GM18909 (cell line): Measurements from ENCODE around the gene PCBD2.
"Not testable (repeated sequence)": the region's sequence is repeated elsewhere in the genome, so short reads cannot be mapped to it uniquely, and the experiment has no call there.

Source experiments
- ATAC-seq: cut with Tn5 transposase; IDR thresholded peaks from one replicate; pipeline ENCODE4 v1.9.1; 2021; ENCODE audit warnings: mild to moderate bottlenecking; ENCODE audit not compliant: unreplicated experiment, poor library complexity

PCBD2 gene

GRCh38 chr5:134949316-134949715 is 44.4 kb downstream of the PCBD2 start:
- no peak for ATAC-seq

- no peak for ATAC-seq
These were observed 53.1 kb downstream of the PCBD2 start for GRCh38 chr5:134957920-134958608.

GRCh38 chr5:134958755-134959154 is 53.8 kb downstream of the PCBD2 start:
- ATAC-seq = no peak

- no peak for ATAC-seq
These were observed 58.2 kb downstream of the PCBD2 start for GRCh38 chr5:134963098-134963497.

- no peak for ATAC-seq
These were observed 59.7 kb downstream of the PCBD2 start for GRCh38 chr5:134964359-134965270.

- no peak for ATAC-seq
These were observed 60.4 kb downstream of the PCBD2 start for GRCh38 chr5:134965271-134965825.

- ATAC-seq = no peak
These were observed 62.7 kb downstream of the PCBD2 start, which contains the start of gene CATSPER3 for GRCh38 chr5:134967607-134968006. Gene CATSPER3 (plus strand): TSS chr5:134967907. CDS start chr5:134967992, 85 bp downstream.

- ATAC-seq = no peak
These were observed 63.1 kb downstream of the PCBD2 start for GRCh38 chr5:134968055-134968454.

GRCh38 chr5:134969166-134969565 is 64.2 kb downstream of the PCBD2 start:
- ATAC-seq = no peak

GRCh38 chr5:134975078-134975715 is 70.3 kb downstream of the PCBD2 start:
- no peak for ATAC-seq

GRCh38 chr5:134975843-134976242 is 70.9 kb downstream of the PCBD2 start:
- ATAC-seq = no peak

GRCh38 chr5:134976841-134977240 is 71.9 kb downstream of the PCBD2 start:
- no peak for ATAC-seq

GRCh38 chr5:134979416-134979815 is 74.5 kb downstream of the PCBD2 start:
- ATAC-seq = no peak

GRCh38 chr5:134982230-134982629 is 77.3 kb downstream of the PCBD2 start:
- no peak for ATAC-seq

GRCh38 chr5:134989266-134989830 is 84.4 kb downstream of the PCBD2 start:
- ATAC-seq = no peak

GRCh38 chr5:134990183-134990582 is 85.3 kb downstream of the PCBD2 start:
- not testable (repeated sequence) for ATAC-seq

- ATAC-seq = no peak
These were observed 87.2 kb downstream of the PCBD2 start for GRCh38 chr5:134992148-134992547.

GRCh38 chr5:134993161-134993560 is 88.2 kb downstream of the PCBD2 start:
- ATAC-seq = no peak

- no peak for ATAC-seq
These were observed 89.7 kb downstream of the PCBD2 start for GRCh38 chr5:134994560-134995156.

- ATAC-seq = no peak
These were observed 91.0 kb downstream of the PCBD2 start for GRCh38 chr5:134995850-134996402.
